Body of pancreas (tissue), 4 donors: Measurements from ENCODE around the gene TRAPPC2L. TPM values are rescaled to one million over a fixed set of nuclear protein-coding genes. Genes with fewer than 3 reads are reported as not detected.

Experiments
- ATAC-seq: fragments of 150-250 bp; one replicate; pipeline ENCODE4 v1.9.1; 2016
- DNase-seq, 4 donors: peaks; one replicate each; pipeline ENCODE4 v3.0.0-alpha.2; 2019
- H3K27ac ChIP-seq, 4 donors: fragments of 200-600 bp; sonication (generic); 1 replicate in 3 of 4; 2 replicates in 1 of 4; pipeline versions ENCODE4 v1.5.1 to v1.6.1; 2016 to 2019; ENCODE audit warnings: mild to moderate bottlenecking in 1 of 4, mixed read lengths in 1 of 4, moderate library complexity in 1 of 4
- H3K27me3 ChIP-seq, 2 donors: fragments of 200-600 bp; sonication (generic); one replicate each; pipeline ENCODE4 v1.6.0; 2016; ENCODE audit warnings: mild to moderate bottlenecking in 1 of 2
- H3K36me3 ChIP-seq, 2 donors: fragments of 200-600 bp; sonication (generic); replicated peaks in 1 of 2; 2 replicates each; pipeline ENCODE4 v1.5.1; 2016; ENCODE audit warnings: low read depth in 2 of 2; ENCODE audit not compliant: insufficient read depth in 1 of 2
- H3K4me1 ChIP-seq: fragments of 200-600 bp; sonication (generic); one replicate; pipeline ENCODE4 v1.6.0; 2016
- H3K4me3 ChIP-seq, 2 donors: fragments of 200-600 bp; sonication (generic); 1 replicate in 1 of 2; 2 replicates in 1 of 2; pipeline ENCODE4 v1.5.1; 2016 to 2019
- H3K9me3 ChIP-seq, 3 donors: fragments of 200-600 bp; sonication (generic); 1 replicate in 2 of 3; 2 replicates in 1 of 3; pipeline ENCODE4 v1.5.1; 2016
- CTCF ChIP-seq, 7 experiments: fragments of 450-650 bp in 4 of 7; fragments of 200-600 bp in 3 of 7; sonication (generic) in 3 of 7; IDR thresholded peaks; one replicate each; pipeline ENCODE4 v1.5.1; 2016 to 2019; ENCODE audit warnings: antibody characterized with exemption in 7 of 7
- POLR2A ChIP-seq, 3 donors: fragments of 450-650 bp; IDR thresholded peaks; one replicate each; pipeline ENCODE4 v1.6.1; 2016; ENCODE audit warnings: antibody characterized with exemption in 3 of 3, mild to moderate bottlenecking in 2 of 3
- WGBS, 2 donors: methylation state at CpG; one replicate each; pipeline ENCODE4 v1.1.5; 2017; 5-methylcytosine and 5-hydroxymethylcytosine counted together
- intact Hi-C: fragments of 100-400 bp; cut with DNase I; formaldehyde crosslinking; loops from one replicate; pipeline ENCODE4 v1.15.1; 2023
- total RNA-seq, 2 donors: library from RNA; depleted of rRNA; stranded (reverse); fragments of >200 nt; gene quantifications; one replicate each; pipeline ENCODE4 v1.1.0, GENCODE V29; 2016

Gene TRAPPC2L
- total RNA-seq, 2 donors from 2014 or later, result 7.6 to 35.5 TPM

- 88 to 93% methylated on average over 17 to 19 of the region's 20 CpGs for WGBS, 2 donors
- no peaks in the 10 kb centered on the region for H3K9me3 ChIP-seq
- intact Hi-C loops, result no loop called here
- ATAC-seq (no peak), DNase-seq (no peak)
- TF ChIP-seq POLR2A (IDR thresholded peaks at IDR 0.05) (no peak), CTCF (IDR thresholded peaks at IDR 0.05) (no peak)
- H3K4me1 ChIP-seq, result no peaks in the 10 kb centered on the region
- no peaks in the 10 kb centered on the region for H3K27me3 ChIP-seq
- no peak overlapping the region for H3K27ac ChIP-seq
- peaks cover 4% of the 10 kb centered on the region in 2 donors for H3K36me3 ChIP-seq
- H3K4me3 ChIP-seq, result no peak overlapping the region
Observed at GRCh38 chr16:88877564-88878289, 20.8 kb downstream of the TRAPPC2L start.

DNA sequence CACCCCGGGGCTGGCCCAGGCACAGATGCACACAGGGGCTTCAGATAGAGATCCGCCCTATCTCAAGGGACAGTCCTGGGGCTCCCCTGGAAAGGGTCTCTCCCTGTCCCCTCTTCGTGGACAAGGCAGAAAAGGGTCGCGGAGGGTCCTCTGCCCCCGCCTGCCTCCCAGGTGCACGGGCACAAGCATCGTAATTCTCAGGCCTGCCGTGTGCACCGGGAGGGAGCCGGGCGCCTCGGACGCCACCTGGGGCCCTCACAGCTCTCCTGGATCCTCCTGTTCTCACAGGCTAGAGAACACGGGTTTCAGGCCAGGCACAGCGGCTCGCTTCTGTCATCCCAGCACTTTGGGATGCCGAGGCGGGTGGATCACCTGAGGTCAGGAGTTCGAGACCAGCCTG is 21.4 kb downstream of the TRAPPC2L start:
- intact Hi-C loops, result no loop called here
- no peaks in the 10 kb centered on the region for H3K4me1 ChIP-seq
- ATAC-seq (no peak), DNase-seq (no peak)
- H3K27me3 ChIP-seq, result no peaks in the 10 kb centered on the region
- H3K36me3 ChIP-seq, result peaks cover 4% of the 10 kb centered on the region in 2 donors
- no peaks in the 10 kb centered on the region for H3K9me3 ChIP-seq
- no peak for TF ChIP-seq CTCF (IDR thresholded peaks at IDR 0.05)
- no peak for TF ChIP-seq POLR2A (IDR thresholded peaks at IDR 0.05)
- H3K27ac ChIP-seq, result no peak overlapping the region
- whole genome bisulfite sequencing, 2 donors, result 93% methylated on average over 20 of the region's 20 CpGs; no CpG with 5 or more reads in 1 of the 2 donors
- no peak overlapping the region for H3K4me3 ChIP-seq

- no peaks in the 10 kb centered on the region for H3K27me3 ChIP-seq
- no peak for DNase-seq
- WGBS, 2 donors, result 88 to 94% methylated on average over 35 to 43 of the region's 45 CpGs
- no peak for TF ChIP-seq CTCF (IDR thresholded peaks at IDR 0.05)
- no peak for TF ChIP-seq POLR2A (IDR thresholded peaks at IDR 0.05)
- no peak for ATAC-seq
- H3K9me3 ChIP-seq, result no peaks in the 10 kb centered on the region
- no peak overlapping the region for H3K4me3 ChIP-seq
- intact Hi-C loops, result no loop called here
- H3K27ac ChIP-seq, result no peak overlapping the region
- H3K36me3 ChIP-seq, result peaks cover 4% of the 10 kb centered on the region in 2 donors
- no peaks in the 10 kb centered on the region for H3K4me1 ChIP-seq
Observed at GRCh38 chr16:88878967-88879787, 22.2 kb downstream of the TRAPPC2L start.

DNA sequence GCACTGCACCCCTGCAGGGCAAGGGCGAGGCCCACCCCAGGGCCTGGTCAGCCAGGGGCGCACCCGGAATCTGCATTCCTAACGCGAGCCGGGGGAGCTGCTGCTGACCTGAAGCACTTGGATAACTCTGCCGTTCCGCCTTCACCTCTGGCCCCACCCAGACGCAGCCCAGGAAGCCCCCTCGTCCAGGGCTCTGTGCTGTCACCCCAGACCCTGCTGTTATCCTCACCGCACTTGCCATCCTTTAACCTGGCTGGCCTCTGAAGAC is 22.8 kb downstream of the TRAPPC2L start:
- no peaks in the 10 kb centered on the region for H3K9me3 ChIP-seq
- WGBS, 2 donors, result 85% methylated on average over 11 of the region's 11 CpGs; no CpG with 5 or more reads in 1 of the 2 donors
- H3K4me3 ChIP-seq, result no peak overlapping the region
- H3K36me3 ChIP-seq, result peaks cover 4% of the 10 kb centered on the region in 2 donors
- no peak for ATAC-seq
- no peak overlapping the region for H3K27ac ChIP-seq
- intact Hi-C loops, result no loop called here
- no peak for DNase-seq
- TF ChIP-seq POLR2A (IDR thresholded peaks at IDR 0.05) (no peak), CTCF (IDR thresholded peaks at IDR 0.05) (no peak)
- no peaks in the 10 kb centered on the region for H3K27me3 ChIP-seq
- no peaks in the 10 kb centered on the region for H3K4me1 ChIP-seq
